ENCODE measurements around the gene IGLON5.

- no peak for TF ChIP-seq CTCF (conservative IDR thresholded peaks at IDR 0.05; ENCODE audit: low read length)
- no peak for TF ChIP-seq EZH2phosphoT487 (IDR thresholded peaks at IDR 0.05; ENCODE audit: borderline replicate concordance)
These were observed 66.0 kb downstream of the IGLON5 start for GRCh38 chr19:51377422-51377821.

All from Loucy (cell line).